Stomach (tissue), 9 donors: Measurements from ENCODE around the gene FUT8. TPM values are rescaled to one million over a fixed set of nuclear protein-coding genes. Genes with fewer than 3 reads are reported as not detected.

Experiments used
- DNase-seq, 2 donors: peaks; one replicate each; pipeline versions ENCODE4 v3.0.0 to v3.0.0-alpha.2; 2013 to 2019
- H3K27ac ChIP-seq, 5 donors: fragments of 200-600 bp in 4 of 5; sonication (generic) in 4 of 5; one replicate each; pipeline ENCODE4 v1.5.1; 2013 to 2019; ENCODE audit warnings: mild to moderate bottlenecking in 1 of 5, moderate library complexity in 1 of 5
- H3K27me3 ChIP-seq, 3 donors: fragments of 200-600 bp; sonication (generic); one replicate each; pipeline ENCODE4 v1.5.1; 2017 to 2019; ENCODE audit warnings: mixed run types in 1 of 3
- H3K36me3 ChIP-seq, 4 donors: fragments of 200-600 bp; sonication (generic); 1 replicate in 3 of 4; 2 replicates in 1 of 4; pipeline ENCODE4 v1.5.1; 2016 to 2019
- H3K4me1 ChIP-seq, 4 donors: fragments of 200-600 bp; sonication (generic); one replicate each; pipeline ENCODE4 v1.5.1; 2016 to 2019
- H3K4me3 ChIP-seq, 4 donors: fragments of 200-600 bp; sonication (generic) in 3 of 4; one replicate each; pipeline ENCODE4 v1.5.1; 2016 to 2019; ENCODE audit warnings: mild to moderate bottlenecking in 1 of 4
- H3K9me3 ChIP-seq, 4 donors: fragments of 200-600 bp; sonication (generic); one replicate each; pipeline ENCODE4 v1.5.1; 2016 to 2019
- EP300 ChIP-seq: sonication (generic); formaldehyde crosslinking; IDR thresholded peaks from one replicate; pipeline ENCODE4 v1.6.1; 2017; ENCODE audit warnings: antibody characterized with exemption
- POLR2A ChIP-seq, 4 donors: fragments of 450-650 bp; IDR thresholded peaks; one replicate each; pipeline ENCODE4 v1.6.1; 2016; ENCODE audit warnings: antibody characterized with exemption in 4 of 4, control low read depth in 2 of 4, mild to moderate bottlenecking in 1 of 4, moderate library complexity in 1 of 4
- POLR2AphosphoS5 ChIP-seq, 3 donors: sonication (generic); formaldehyde crosslinking; IDR thresholded peaks; one replicate each; pipeline ENCODE4 v1.6.1; 2016; ENCODE audit warnings: antibody characterized with exemption in 3 of 3
- WGBS, 5 donors: extraction: QIAGEN DNeasy Blood & Tissue Kit in 3 of 5; methylation state at CpG; one replicate each; pipeline versions ENCODE4 v1.1.5 to v1.1.7; 2013 to 2018; 5-methylcytosine and 5-hydroxymethylcytosine counted together
- intact Hi-C: fragments of 100-400 bp; cut with DNase I; formaldehyde crosslinking; loops from one replicate; pipeline ENCODE4 v1.15.1; 2023; ENCODE audit warnings: low total_unique reads
- polyA plus RNA-seq, 3 donors: library from polyadenylated mRNA; stranded (reverse); fragments of 200-250 nt; gene quantifications; one replicate each; pipeline ENCODE4 v1.2.3, GENCODE V29; 2013
- total RNA-seq, 5 donors: library from RNA; depleted of rRNA; stranded (reverse); fragments of >200 nt; gene quantifications; one replicate each; pipeline versions ENCODE4 v1.1.0 to v1.2.3, GENCODE V29; 2014 to 2016
- TF ChIP-seq, protein P1 (sequence below), 7 experiments: fragments of 450-650 bp in 4 of 7; fragments of 200-600 bp in 3 of 7; sonication (generic) in 3 of 7; IDR thresholded peaks; one replicate each; pipeline ENCODE4 v1.5.1; 2016 to 2019; ENCODE audit warnings: antibody characterized with exemption in 7 of 7, control low read depth in 2 of 7, mild to moderate bottlenecking in 1 of 7
- donor health status: healthy with polysubstance abuse.
- donor health status: Bipolar disorder and iron deficiency.
- donor health status: healthy.

Gene FUT8
- total and polyA plus RNA-seq, 8 donors, result 17.4 to 175 (median 36.7) TPM

DNA sequence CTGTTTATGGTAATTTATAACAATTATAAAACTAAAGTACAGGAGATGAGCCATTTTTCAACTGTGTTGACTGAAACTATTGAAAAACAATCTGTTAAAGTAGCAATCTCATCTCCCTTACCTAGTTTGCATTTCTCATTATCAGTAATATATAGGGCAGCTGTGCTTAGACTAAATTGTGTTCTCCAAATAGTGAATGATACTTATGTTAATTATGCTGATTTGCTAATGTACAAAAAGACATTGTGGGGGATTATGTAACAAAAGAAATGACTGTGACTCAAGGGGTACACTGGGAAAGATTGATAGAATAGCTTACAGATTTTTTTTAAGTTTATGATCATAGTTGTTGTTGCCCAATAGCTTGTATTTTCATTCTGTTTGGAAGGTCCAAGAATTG lies 207.7 kb downstream of the FUT8 start:
- H3K4me3 ChIP-seq, result no peak overlapping the region

DNA sequence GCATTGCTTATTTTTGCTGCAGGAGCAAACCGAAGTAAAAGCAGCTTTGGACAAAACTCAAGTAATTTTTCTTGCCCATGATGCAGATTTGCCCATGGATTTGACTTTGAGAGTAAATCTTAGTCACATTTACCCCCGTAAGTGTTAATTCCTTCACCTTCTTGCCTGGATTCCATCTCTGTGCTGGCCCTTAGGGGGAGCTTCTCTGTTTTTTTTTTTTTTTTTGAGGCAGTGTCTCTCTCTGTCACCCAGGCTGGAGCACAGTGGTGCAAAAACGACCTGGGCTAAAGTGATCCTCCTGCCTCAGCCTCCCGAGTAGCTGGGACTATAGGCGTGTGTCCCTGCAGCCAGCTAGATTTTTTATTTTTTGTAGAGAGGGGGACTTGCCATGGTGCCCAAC lies 210.2 kb downstream of the FUT8 start:
- Histone ChIP-seq H3K9me3 (no peaks in the 10 kb centered on the region), H3K4me1 (peaks cover 0 to 7% (median 3%) of the 10 kb centered on the region in 4 donors), H3K27ac (no peak overlapping the region), H3K36me3 (peaks cover 0 to 28% (median 15%) of the 10 kb centered on the region in 4 donors), H3K4me3 (no peak overlapping the region), H3K27me3 (no peaks in the 10 kb centered on the region)
- WGBS, 5 donors, result 86 to 96% (median 91%) methylated on average over 5 of the region's 5 CpGs
- no peak for TF ChIP-seq POLR2AphosphoS5 (IDR thresholded peaks at IDR 0.05)
- TF ChIP-seq, protein P1, sequence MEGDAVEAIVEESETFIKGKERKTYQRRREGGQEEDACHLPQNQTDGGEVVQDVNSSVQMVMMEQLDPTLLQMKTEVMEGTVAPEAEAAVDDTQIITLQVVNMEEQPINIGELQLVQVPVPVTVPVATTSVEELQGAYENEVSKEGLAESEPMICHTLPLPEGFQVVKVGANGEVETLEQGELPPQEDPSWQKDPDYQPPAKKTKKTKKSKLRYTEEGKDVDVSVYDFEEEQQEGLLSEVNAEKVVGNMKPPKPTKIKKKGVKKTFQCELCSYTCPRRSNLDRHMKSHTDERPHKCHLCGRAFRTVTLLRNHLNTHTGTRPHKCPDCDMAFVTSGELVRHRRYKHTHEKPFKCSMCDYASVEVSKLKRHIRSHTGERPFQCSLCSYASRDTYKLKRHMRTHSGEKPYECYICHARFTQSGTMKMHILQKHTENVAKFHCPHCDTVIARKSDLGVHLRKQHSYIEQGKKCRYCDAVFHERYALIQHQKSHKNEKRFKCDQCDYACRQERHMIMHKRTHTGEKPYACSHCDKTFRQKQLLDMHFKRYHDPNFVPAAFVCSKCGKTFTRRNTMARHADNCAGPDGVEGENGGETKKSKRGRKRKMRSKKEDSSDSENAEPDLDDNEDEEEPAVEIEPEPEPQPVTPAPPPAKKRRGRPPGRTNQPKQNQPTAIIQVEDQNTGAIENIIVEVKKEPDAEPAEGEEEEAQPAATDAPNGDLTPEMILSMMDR (IDR thresholded peaks at IDR 0.05), result no peak
- TF ChIP-seq EP300, result no peak
- no peak for TF ChIP-seq POLR2A (IDR thresholded peaks at IDR 0.05)
- intact Hi-C loops, result no loop called here
- no peak for DNase-seq

More for the DNA sequence above, 207.7 kb downstream of the FUT8 start:
- TF ChIP-seq POLR2AphosphoS5 (IDR thresholded peaks at IDR 0.05), result no peak
- no peak for TF ChIP-seq EP300
- TF ChIP-seq POLR2A (IDR thresholded peaks at IDR 0.05), result no peak
- Histone ChIP-seq H3K4me1 (peaks cover 0 to 3% (median 1%) of the 10 kb centered on the region in 4 donors), H3K27ac (no peak overlapping the region), H3K27me3 (no peaks in the 10 kb centered on the region), H3K9me3 (no peaks in the 10 kb centered on the region), H3K36me3 (peaks cover 0 to 41% (median 30%) of the 10 kb centered on the region in 4 donors)
- DNase-seq, result no peak
- intact Hi-C loops, result no loop called here

DNA sequence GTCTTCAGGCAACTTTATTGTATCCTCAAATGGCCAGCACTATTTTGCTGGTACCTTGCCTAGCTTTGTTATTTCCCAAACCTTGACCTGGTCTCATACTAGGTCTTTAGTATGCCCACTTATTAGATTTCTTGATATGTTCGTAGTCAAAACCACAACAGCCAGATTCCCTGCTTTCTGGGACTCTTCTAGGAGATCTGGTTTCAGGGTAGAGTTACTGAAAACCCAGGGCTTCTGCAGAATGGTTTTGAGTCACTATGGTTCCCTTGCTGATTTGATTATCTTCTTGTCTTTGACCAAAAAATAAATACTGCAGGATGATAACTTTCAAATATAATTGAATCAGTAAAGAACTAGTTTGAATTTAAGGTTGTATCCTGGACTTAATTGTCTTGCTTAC lies 211.2 kb downstream of the FUT8 start:
- peaks cover 0 to 28% (median 15%) of the 10 kb centered on the region in 4 donors for H3K36me3 ChIP-seq
- H3K27ac ChIP-seq, result no peak overlapping the region
- peaks cover 0 to 7% (median 3%) of the 10 kb centered on the region in 4 donors for H3K4me1 ChIP-seq
- DNase-seq, result no peak
- intact Hi-C loops, result no loop called here
- no peaks in the 10 kb centered on the region for H3K9me3 ChIP-seq
- 75 to 90% (median 81%) methylated on average over 1 of the region's 1 CpG for WGBS, 5 donors
- H3K4me3 ChIP-seq, result no peak overlapping the region
- no peaks in the 10 kb centered on the region for H3K27me3 ChIP-seq
- TF ChIP-seq, protein P1 (IDR thresholded peaks at IDR 0.05), result no peak
- TF ChIP-seq POLR2A (IDR thresholded peaks at IDR 0.05), result no peak
- no peak for TF ChIP-seq EP300
- no peak for TF ChIP-seq POLR2AphosphoS5 (IDR thresholded peaks at IDR 0.05)

DNA sequence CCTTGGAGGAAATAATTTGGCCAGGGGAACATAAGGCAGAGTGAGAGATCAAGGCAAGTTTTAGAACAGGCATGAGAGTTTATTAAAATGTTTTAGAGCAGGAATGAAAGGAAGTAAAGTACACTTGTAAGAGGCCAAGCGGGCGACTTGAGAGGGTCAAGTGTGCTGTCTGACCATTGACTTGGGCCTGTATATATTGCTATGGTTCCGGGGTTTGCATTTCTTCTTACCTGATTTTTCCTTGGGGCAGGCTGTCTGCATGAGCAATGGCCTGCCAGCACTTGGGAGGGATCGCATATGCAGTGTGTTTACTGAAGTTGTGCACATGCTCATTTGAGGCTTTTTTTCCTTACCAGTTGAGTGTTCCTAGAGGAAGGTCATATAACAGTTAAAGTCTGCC lies 214.8 kb downstream of the FUT8 start:
- Histone ChIP-seq H3K4me1 (peaks cover 0 to 7% (median 3%) of the 10 kb centered on the region in 4 donors), H3K9me3 (no peaks in the 10 kb centered on the region), H3K27me3 (no peaks in the 10 kb centered on the region), H3K4me3 (no peak overlapping the region), H3K27ac (no peak overlapping the region), H3K36me3 (peaks cover 0 to 44% (median 31%) of the 10 kb centered on the region in 4 donors)
- no peak for DNase-seq
- intact Hi-C loops, result no loop called here
- 86 to 97% (median 96%) methylated on average over 4 of the region's 4 CpGs for WGBS, 5 donors
- no peak for TF ChIP-seq POLR2A (IDR thresholded peaks at IDR 0.05)
- TF ChIP-seq POLR2AphosphoS5 (IDR thresholded peaks at IDR 0.05), result no peak
- TF ChIP-seq, protein P1 (IDR thresholded peaks at IDR 0.05), result no peak
- TF ChIP-seq EP300, result no peak

DNA sequence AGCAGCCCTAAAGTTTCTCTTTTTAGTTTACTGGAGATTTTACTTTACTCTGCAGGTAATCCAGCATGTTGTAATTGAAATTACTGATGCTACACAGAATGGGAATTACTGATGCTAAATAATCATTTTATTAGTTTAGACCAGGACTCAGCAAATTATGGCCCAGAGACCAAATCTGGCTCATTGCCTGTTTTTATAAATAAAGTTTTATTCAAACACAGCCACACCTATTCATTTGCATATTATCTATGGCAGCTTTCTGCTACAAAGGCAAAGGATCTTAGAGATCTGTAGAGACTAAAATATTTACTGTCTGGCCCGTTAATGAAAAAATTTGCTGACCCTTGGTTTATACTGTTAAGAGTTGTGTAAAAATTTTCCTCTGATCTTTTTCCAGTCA lies 216.1 kb downstream of the FUT8 start:
- TF ChIP-seq EP300, result no peak
- TF ChIP-seq POLR2A (IDR thresholded peaks at IDR 0.05), result no peak
- no peak for TF ChIP-seq POLR2AphosphoS5 (IDR thresholded peaks at IDR 0.05)
- TF ChIP-seq, protein P1 (IDR thresholded peaks at IDR 0.05), result no peak
- WGBS, 5 donors, result 54 to 71% (median 58%) methylated on average over 1 of the region's 1 CpG

More for the DNA sequence above, 216.1 kb downstream of the FUT8 start:
- Histone ChIP-seq H3K36me3 (peaks cover 0 to 49% (median 39%) of the 10 kb centered on the region in 4 donors), H3K27ac (no peak overlapping the region), H3K9me3 (no peaks in the 10 kb centered on the region), H3K4me1 (peaks cover 0 to 7% (median 3%) of the 10 kb centered on the region in 4 donors), H3K27me3 (no peaks in the 10 kb centered on the region), H3K4me3 (no peak overlapping the region)
- intact Hi-C loops, result no loop called here
- DNase-seq, result no peak
